GM12865 (cell line): ENCODE measurements around the gene MRPL52.

Experiments
- DNase-seq: peaks from one replicate; pipeline ENCODE4 v3.0.0; 2010; ENCODE audit warnings: low read depth
- H3K4me3 ChIP-seq: 2 replicates; pipeline ENCODE4 v1.5.1; 2011; ENCODE audit warnings: mild to moderate bottlenecking, low read depth, low read length, control low read depth
- CTCF ChIP-seq: IDR thresholded peaks from 2 replicates; pipeline ENCODE4 v1.5.1; 2011; ENCODE audit warnings: low read length, control low read depth, low read depth, inconsistent platforms; ENCODE audit not compliant: insufficient read depth; ENCODE audit errors: missing control alignments

The MRPL52 gene

GRCh38 chr14:22882529-22883172, 53.0 kb downstream of the MRPL52 start:
- TF ChIP-seq CTCF: no peak
- no peak for DNase-seq
- H3K4me3 ChIP-seq: no peak overlapping the region

GRCh38 chr14:22883173-22883976, 53.7 kb downstream of the MRPL52 start, which contains the start of gene REM2:
Gene REM2, plus strand, starts transcription at chr14:22883222. Its CDS starts 66 bp downstream, at chr14:22883288.
- DNase-seq: no peak
- H3K4me3 ChIP-seq: no peak within 1 kb of the TSS
- TF ChIP-seq CTCF: no peak

- TF ChIP-seq CTCF: no peak
- DNase-seq: no peak
Measured at GRCh38 chr14:22884076-22884737, 54.5 kb downstream of the MRPL52 start.

More at GRCh38 chr14:22884076-22884737, 54.5 kb downstream of the MRPL52 start:
- no peak overlapping the region for H3K4me3 ChIP-seq
